Thyroid gland (tissue), 4 donors: ENCODE data around the gene ZMYND19. TPM values are rescaled to one million over a fixed set of nuclear protein-coding genes. Genes with fewer than 3 reads are reported as not detected.
"Not testable (repeated sequence)": the region's sequence is repeated elsewhere in the genome, so short reads cannot be mapped to it uniquely, and the experiment has no call there.

Source experiments
- DNase-seq, 2 donors: peaks; one replicate each; pipeline ENCODE4 v3.0.0-alpha.2; 2019
- H3K27ac ChIP-seq, 3 donors: fragments of 200-600 bp; sonication (generic); 1 replicate in 2 of 3; 2 replicates in 1 of 3; pipeline ENCODE4 v1.5.1; 2016 to 2019; ENCODE audit warnings: mild to moderate bottlenecking in 1 of 3, moderate library complexity in 1 of 3
- H3K27me3 ChIP-seq: fragments of 200-600 bp; sonication (generic); one replicate; pipeline ENCODE4 v1.5.1; 2019
- H3K36me3 ChIP-seq, 2 donors: fragments of 200-600 bp; sonication (generic); one replicate each; pipeline ENCODE4 v1.5.1; 2016 to 2019
- H3K4me1 ChIP-seq, 2 donors: fragments of 200-600 bp; sonication (generic); one replicate each; pipeline ENCODE4 v1.5.1; 2017 to 2019
- H3K4me3 ChIP-seq, 3 donors: fragments of 200-600 bp; sonication (generic); replicated peaks in 1 of 3; 1 replicate in 2 of 3; 2 replicates in 1 of 3; pipeline ENCODE4 v1.5.1; 2016; ENCODE audit warnings: mild to moderate bottlenecking in 1 of 3
- H3K9me3 ChIP-seq: fragments of 200-600 bp; sonication (generic); one replicate; pipeline ENCODE4 v1.5.1; 2017
- POLR2A ChIP-seq, 2 donors: fragments of 450-650 bp; IDR thresholded peaks; one replicate each; pipeline ENCODE4 v1.6.1; 2017; ENCODE audit warnings: antibody characterized with exemption in 2 of 2, mild to moderate bottlenecking in 2 of 2, moderate library complexity in 1 of 2
- WGBS, 2 donors: methylation state at CpG; one replicate each; pipeline ENCODE4 v1.1.5; 2017; 5-methylcytosine and 5-hydroxymethylcytosine counted together
- intact Hi-C: fragments of 100-400 bp; cut with DNase I; formaldehyde crosslinking; loops from one replicate; pipeline ENCODE4 v1.15.1; 2023
- total RNA-seq, 4 donors: library from RNA; depleted of rRNA; stranded (reverse); fragments of >200 nt; gene quantifications; one replicate each; pipeline ENCODE4 v1.2.3, GENCODE V29; 2016
- TF ChIP-seq, protein P1 (sequence below), 6 experiments: fragments of 200-600 bp in 3 of 6; fragments of 450-650 bp in 3 of 6; sonication (generic) in 3 of 6; IDR thresholded peaks; one replicate each; pipeline ENCODE4 v1.5.1; 2016 to 2019; ENCODE audit warnings: antibody characterized with exemption in 6 of 6, mild to moderate bottlenecking in 2 of 6, inconsistent platforms in 1 of 6, moderate library complexity in 1 of 6

Gene ZMYND19
- total RNA-seq, 4 donors from 2014 or later = 8.7 to 14.3 (median 9.5) TPM

DNA sequence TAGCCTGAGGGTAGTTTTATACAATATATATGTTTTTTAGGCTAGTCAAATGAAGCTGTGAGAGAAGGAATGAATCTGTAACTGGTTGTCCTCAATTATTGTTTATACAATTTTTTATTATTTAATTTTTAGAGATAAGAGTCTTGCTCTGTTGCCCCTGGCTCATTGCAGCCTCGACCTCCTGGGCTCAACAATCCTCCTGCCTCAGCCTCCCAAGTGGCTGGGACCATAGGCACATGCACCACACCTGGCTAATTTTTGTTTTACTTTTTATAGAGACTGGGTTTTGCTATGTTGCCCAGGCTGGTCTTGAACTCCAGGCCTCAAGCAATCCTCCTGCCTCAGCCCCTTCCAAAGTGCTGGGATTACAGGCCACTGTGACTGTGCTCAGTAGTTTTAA lies 36.0 kb downstream of the ZMYND19 start:
- H3K36me3 ChIP-seq = peaks cover 4 to 16% of the 10 kb centered on the region in 2 donors
- H3K4me1 ChIP-seq = peaks cover 8 to 12% of the 10 kb centered on the region in 2 donors
- no peak overlapping the region for H3K4me3 ChIP-seq
- intact Hi-C loops = loop anchor here (10.0 kb wide), 1 partner anchor 60 kb away; the partner anchor contains the start of gene EHMT1
- no peaks in the 10 kb centered on the region for H3K27me3 ChIP-seq
- no peak for DNase-seq
- no peak overlapping the region for H3K27ac ChIP-seq
- no peaks in the 10 kb centered on the region for H3K9me3 ChIP-seq
- 88 to 92% methylated on average over 1 of the region's 1 CpG for WGBS, 2 donors
- TF ChIP-seq, protein P1, sequence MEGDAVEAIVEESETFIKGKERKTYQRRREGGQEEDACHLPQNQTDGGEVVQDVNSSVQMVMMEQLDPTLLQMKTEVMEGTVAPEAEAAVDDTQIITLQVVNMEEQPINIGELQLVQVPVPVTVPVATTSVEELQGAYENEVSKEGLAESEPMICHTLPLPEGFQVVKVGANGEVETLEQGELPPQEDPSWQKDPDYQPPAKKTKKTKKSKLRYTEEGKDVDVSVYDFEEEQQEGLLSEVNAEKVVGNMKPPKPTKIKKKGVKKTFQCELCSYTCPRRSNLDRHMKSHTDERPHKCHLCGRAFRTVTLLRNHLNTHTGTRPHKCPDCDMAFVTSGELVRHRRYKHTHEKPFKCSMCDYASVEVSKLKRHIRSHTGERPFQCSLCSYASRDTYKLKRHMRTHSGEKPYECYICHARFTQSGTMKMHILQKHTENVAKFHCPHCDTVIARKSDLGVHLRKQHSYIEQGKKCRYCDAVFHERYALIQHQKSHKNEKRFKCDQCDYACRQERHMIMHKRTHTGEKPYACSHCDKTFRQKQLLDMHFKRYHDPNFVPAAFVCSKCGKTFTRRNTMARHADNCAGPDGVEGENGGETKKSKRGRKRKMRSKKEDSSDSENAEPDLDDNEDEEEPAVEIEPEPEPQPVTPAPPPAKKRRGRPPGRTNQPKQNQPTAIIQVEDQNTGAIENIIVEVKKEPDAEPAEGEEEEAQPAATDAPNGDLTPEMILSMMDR (IDR thresholded peaks at IDR 0.05) = no peak
- TF ChIP-seq POLR2A (IDR thresholded peaks at IDR 0.05) = no peak

DNA sequence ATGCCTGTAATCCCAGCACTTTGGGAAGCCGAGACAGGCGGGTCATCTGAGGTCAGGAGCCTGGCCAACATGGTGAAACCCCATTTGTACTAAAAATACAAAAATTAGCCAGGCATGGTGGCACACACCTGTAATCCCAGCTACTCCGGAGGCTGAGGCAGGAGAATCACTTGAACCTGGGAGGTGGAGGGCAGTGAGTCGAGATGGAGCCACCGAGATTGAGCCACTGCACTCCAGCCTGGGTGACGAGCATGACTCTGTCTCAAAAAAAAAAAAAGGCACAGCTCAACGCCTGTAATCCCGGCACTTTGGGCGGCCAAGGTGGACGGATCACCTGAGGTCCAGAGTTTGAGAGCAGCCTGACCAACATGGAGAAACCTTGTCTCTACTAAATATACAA lies 36.7 kb downstream of the ZMYND19 start:
- H3K9me3 ChIP-seq, H3K27ac ChIP-seq, H3K4me3 ChIP-seq, H3K27me3 ChIP-seq, DNase-seq: not testable (repeated sequence)
- 87 to 94% methylated on average over 10 of the region's 10 CpGs for WGBS, 2 donors
- Histone ChIP-seq H3K4me1 (peaks cover 15 to 17% of the 10 kb centered on the region in 2 donors), H3K36me3 (peaks cover 4 to 16% of the 10 kb centered on the region in 2 donors)
- intact Hi-C loops = loop anchor here (10.0 kb wide), 1 partner anchor 61 kb away; the partner anchor contains the start of gene EHMT1

DNA sequence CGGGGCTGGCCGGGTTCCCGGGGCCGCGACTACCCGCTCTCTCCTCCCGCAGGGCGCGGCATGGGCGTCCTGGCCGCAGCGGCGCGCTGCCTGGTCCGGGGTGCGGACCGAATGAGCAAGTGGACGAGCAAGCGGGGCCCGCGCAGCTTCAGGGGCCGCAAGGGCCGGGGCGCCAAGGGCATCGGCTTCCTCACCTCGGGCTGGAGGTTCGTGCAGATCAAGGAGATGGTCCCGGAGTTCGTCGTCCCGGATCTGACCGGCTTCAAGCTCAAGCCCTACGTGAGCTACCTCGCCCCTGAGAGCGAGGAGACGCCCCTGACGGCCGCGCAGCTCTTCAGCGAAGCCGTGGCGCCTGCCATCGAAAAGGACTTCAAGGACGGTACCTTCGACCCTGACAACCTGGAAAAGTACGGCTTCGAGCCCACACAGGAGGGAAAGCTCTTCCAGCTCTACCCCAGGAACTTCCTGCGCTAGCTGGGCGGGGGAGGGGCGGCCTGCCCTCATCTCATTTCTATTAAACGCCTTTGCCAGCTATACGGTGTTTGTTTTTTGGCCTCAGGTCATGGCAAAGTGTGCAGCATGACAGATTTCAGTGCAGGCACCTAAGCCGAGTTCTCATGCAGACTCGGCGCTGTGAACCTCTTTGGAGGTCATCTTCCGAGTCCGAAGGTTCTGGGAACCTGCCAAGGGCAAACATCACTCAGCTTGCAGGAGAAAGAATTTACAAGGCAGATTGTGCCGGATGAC lies 38.1 kb downstream of the ZMYND19 start:
- intact Hi-C loops = loop anchor here (10.0 kb wide), 1 partner anchor 63 kb away; the partner anchor contains the start of gene EHMT1
- DNase-seq = peak; percentile 37 to 38

DNA sequence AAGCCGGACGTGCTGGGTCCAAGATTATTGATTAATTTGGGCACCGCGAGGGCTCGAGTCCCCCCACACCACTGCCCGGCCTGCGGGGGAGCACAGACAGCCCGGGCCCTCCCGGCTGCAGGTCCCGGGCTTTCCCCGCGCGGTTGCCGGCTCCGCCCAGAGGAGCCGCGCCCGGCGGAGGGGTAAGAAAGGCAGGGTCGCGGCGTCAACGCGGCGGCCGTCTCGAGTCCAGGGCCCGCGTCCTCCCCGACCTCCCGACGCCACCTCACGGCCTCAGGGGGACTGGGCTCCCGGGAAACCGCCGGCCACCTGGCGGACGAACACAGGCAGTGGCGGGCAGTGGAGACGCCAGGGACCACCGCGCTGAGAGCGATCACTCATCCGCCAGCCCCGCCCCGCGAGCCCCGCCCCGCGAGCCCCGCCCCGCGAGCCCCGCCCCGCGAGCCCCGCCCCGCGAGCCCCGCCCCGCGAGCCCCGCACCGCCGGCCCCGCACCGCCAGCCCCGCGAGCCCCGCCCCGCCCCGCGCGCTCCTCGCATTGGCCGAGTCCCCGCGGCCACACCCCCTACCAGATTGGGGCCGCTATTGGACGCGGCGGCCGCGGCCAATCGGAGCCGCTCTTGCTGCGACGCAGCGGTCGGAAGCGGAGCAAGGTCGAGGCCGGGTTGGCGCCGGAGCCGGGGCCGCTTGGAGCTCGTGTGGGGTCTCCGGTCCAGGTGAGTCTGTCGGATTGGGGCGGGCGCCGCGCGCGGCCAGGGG lies 38.9 kb downstream of the ZMYND19 start, which contains the start of gene MRPL41:
MRPL41 (plus strand) TSS at position 616 of the 758 bp plus-strand sequence. CDS start 203 bp downstream, outside the sequence.
- Histone ChIP-seq H3K27ac (peak within 1 kb of the TSS; percentile 69 to 92 (median 87)), H3K4me1 (peaks cover 27 to 29% of the 10 kb centered on the region in 2 donors), H3K4me3 (peak within 1 kb of the TSS; percentile 7 to 89 (median 78)), H3K9me3 (no peaks in the 10 kb centered on the region), H3K36me3 (peaks cover 0 to 5% of the 10 kb centered on the region in 2 donors), H3K27me3 (no peaks in the 10 kb centered on the region)
- DNase-seq = peak; percentile 86 to 90
- peak in 1 of 2 donors; percentile 72 for TF ChIP-seq POLR2A (IDR thresholded peaks at IDR 0.05)
- TF ChIP-seq, protein P1 (IDR thresholded peaks at IDR 0.05) = peak in 5 of 6 experiments; percentile 20 to 54 (median 42)
- intact Hi-C loops = loop anchor here (10.0 kb wide), 1 partner anchor 63 kb away; the partner anchor contains the start of gene EHMT1
- WGBS, 2 donors = 0% methylated on average over 33 of the region's 106 CpGs; no CpG with 5 or more reads in 1 of the 2 donors

More for the DNA sequence above, 38.1 kb downstream of the ZMYND19 start:
- H3K27ac ChIP-seq = peak overlapping the region; percentile 69 to 79 (median 77)
- H3K9me3 ChIP-seq = no peaks in the 10 kb centered on the region
- peaks cover 27 to 29% of the 10 kb centered on the region in 2 donors for H3K4me1 ChIP-seq
- H3K4me3 ChIP-seq = peak overlapping the region; percentile 7 to 89 (median 78)
- H3K27me3 ChIP-seq = no peaks in the 10 kb centered on the region
- WGBS, 2 donors = 22 to 33% methylated on average over 23 to 32 of the region's 58 CpGs
- TF ChIP-seq, protein P1 (IDR thresholded peaks at IDR 0.05) = no peak
- no peak for TF ChIP-seq POLR2A (IDR thresholded peaks at IDR 0.05)
- H3K36me3 ChIP-seq = peaks cover 0 to 5% of the 10 kb centered on the region in 2 donors

DNA sequence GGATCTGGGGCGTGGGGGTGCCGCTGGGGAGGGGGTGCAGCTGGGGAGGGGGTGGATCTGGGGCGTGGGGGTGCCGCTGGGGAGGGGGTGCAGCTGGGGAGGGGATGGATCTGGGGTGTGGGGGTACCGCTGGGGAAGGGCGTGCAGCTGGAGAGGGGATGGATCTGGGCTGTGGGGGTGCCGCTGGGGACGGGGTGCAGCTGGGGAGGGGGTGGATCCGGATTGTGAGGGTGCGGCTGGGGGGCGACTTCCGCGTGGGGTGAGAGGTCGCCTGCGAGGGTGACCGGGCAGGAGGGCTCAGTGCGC lies 39.4 kb downstream of the ZMYND19 start:
- intact Hi-C loops = loop anchor here (10.0 kb wide), 1 partner anchor 64 kb away; the partner anchor contains the start of gene EHMT1
- H3K4me3 ChIP-seq = peak overlapping the region; percentile 6 to 78 (median 50)
- not testable (repeated sequence) for H3K36me3 ChIP-seq, DNase-seq, H3K9me3 ChIP-seq, H3K27me3 ChIP-seq
- 0 to 2% methylated on average over 3 to 13 of the region's 17 CpGs for WGBS, 2 donors
- peak overlapping the region; percentile 34 to 92 (median 87) for H3K27ac ChIP-seq
- peaks cover 27 to 29% of the 10 kb centered on the region in 2 donors for H3K4me1 ChIP-seq
